Mammary epithelial cell (primary cell): Measurements from ENCODE around the gene MIR17HG.

Experiments used
- CTCF ChIP-seq, 2 donors: IDR thresholded peaks in 1 of 2; conservative IDR thresholded peaks in 1 of 2; 2 replicates each; pipeline ENCODE4 v1.5.1; 2011 to 2012; ENCODE audit warnings: inconsistent platforms in 2 of 2, low read length in 2 of 2, mild to moderate bottlenecking in 2 of 2, control low read depth in 1 of 2, low read depth in 1 of 2; ENCODE audit not compliant: insufficient read depth in 1 of 2; ENCODE audit errors: extremely low read depth in 1 of 2
- EZH2 ChIP-seq: IDR thresholded peaks from 2 replicates; pipeline ENCODE4 v1.6.1; 2012; ENCODE audit warnings: low read length, inconsistent platforms, borderline replicate concordance

GRCh38 chr13:91381371-91381770 is 33.9 kb downstream of the MIR17HG start:
- peak; percentile 21 to 55 for TF ChIP-seq CTCF (conservative IDR thresholded peaks at IDR 0.05 in 1 of 2, IDR thresholded peaks at IDR 0.05 in 1 of 2; ENCODE audit: extremely low read depth in 1 of 2, insufficient read depth in 1 of 2, low read depth in 1 of 2, low read length in 2 of 2)
- TF ChIP-seq EZH2 = no peak
